Measurements from ENCODE around the gene ICAM4. TPM values are rescaled to one million over a fixed set of nuclear protein-coding genes. Genes with fewer than 3 reads are reported as not detected.

The ICAM4 gene
- total and polyA plus RNA-seq, 9 of the 15 experiments (the other 6 are each of a cell fraction or from before 2014, with no cell fraction given): 14.1 to 86.1 (median 29.6) TPM

DNA sequence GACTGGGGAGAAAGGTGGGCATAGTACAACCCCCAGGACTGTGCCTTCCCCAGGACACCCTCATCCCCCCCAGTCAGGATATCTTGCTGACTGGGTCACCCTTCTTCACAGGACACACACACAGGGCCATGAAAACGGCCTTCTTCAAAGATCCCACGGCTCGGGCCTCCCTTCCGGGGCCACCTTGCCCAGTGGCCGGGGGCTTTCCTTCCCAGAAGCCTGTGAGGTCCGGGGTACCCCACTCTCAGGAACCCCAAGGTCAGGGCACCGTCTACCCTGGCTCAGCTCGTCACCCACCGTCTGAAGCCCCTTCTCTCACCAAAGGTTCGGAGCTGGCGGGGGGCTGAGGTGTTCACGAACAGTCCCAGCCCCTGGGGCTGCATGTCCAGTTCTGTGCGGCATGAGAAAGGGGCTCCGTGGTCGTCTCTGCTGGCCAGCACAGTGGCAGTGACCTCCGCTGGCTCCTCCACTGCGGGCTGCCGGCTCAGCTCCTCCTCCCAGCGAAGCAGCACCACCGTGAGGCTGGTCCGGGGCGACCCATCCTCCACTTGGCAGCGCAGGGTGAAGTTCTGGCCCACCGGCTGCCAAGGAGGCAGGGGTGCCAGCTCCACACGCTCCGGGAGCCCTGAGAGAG, 48.7 kb downstream of the ICAM4 start (continued):
- peak; percentile 14; the same call in 1 of the 2 replicates for TF ChIP-seq ZNF263 (CRISPR knock-in tag; IDR thresholded peaks at IDR 0.05; ENCODE audit: borderline replicate concordance)
- TF ChIP-seq NFE2L1 (tag; IDR thresholded peaks at IDR 0.05; ENCODE audit: borderline replicate concordance, low read depth): no peak
- TF ChIP-seq TCFL5 (CRISPR knock-in tag; conservative IDR thresholded peaks at IDR 0.05): no peak
- peak; percentile 61 for TF ChIP-seq PCBP1 (IDR thresholded peaks at IDR 0.05; ENCODE audit: low read depth, low read length, poor library complexity, severe bottlenecking)
- TF ChIP-seq, protein P1, sequence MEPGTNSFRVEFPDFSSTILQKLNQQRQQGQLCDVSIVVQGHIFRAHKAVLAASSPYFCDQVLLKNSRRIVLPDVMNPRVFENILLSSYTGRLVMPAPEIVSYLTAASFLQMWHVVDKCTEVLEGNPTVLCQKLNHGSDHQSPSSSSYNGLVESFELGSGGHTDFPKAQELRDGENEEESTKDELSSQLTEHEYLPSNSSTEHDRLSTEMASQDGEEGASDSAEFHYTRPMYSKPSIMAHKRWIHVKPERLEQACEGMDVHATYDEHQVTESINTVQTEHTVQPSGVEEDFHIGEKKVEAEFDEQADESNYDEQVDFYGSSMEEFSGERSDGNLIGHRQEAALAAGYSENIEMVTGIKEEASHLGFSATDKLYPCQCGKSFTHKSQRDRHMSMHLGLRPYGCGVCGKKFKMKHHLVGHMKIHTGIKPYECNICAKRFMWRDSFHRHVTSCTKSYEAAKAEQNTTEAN (CRISPR knock-in tag; IDR thresholded peaks at IDR 0.05): no peak
- TF ChIP-seq, protein P2, sequence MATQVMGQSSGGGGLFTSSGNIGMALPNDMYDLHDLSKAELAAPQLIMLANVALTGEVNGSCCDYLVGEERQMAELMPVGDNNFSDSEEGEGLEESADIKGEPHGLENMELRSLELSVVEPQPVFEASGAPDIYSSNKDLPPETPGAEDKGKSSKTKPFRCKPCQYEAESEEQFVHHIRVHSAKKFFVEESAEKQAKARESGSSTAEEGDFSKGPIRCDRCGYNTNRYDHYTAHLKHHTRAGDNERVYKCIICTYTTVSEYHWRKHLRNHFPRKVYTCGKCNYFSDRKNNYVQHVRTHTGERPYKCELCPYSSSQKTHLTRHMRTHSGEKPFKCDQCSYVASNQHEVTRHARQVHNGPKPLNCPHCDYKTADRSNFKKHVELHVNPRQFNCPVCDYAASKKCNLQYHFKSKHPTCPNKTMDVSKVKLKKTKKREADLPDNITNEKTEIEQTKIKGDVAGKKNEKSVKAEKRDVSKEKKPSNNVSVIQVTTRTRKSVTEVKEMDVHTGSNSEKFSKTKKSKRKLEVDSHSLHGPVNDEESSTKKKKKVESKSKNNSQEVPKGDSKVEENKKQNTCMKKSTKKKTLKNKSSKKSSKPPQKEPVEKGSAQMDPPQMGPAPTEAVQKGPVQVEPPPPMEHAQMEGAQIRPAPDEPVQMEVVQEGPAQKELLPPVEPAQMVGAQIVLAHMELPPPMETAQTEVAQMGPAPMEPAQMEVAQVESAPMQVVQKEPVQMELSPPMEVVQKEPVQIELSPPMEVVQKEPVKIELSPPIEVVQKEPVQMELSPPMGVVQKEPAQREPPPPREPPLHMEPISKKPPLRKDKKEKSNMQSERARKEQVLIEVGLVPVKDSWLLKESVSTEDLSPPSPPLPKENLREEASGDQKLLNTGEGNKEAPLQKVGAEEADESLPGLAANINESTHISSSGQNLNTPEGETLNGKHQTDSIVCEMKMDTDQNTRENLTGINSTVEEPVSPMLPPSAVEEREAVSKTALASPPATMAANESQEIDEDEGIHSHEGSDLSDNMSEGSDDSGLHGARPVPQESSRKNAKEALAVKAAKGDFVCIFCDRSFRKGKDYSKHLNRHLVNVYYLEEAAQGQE (IDR thresholded peaks at IDR 0.05; ENCODE audit: borderline replicate concordance): peak; percentile 9; the same call in 1 of the 2 replicates
- TF ChIP-seq, protein P2 (CRISPR knock-in tag; IDR thresholded peaks at IDR 0.05; ENCODE audit: low read depth): no peak
- no peak for TF ChIP-seq ZNF584 (CRISPR knock-in tag; IDR thresholded peaks at IDR 0.05; ENCODE audit: low read depth)
- TF ChIP-seq, protein P3, sequence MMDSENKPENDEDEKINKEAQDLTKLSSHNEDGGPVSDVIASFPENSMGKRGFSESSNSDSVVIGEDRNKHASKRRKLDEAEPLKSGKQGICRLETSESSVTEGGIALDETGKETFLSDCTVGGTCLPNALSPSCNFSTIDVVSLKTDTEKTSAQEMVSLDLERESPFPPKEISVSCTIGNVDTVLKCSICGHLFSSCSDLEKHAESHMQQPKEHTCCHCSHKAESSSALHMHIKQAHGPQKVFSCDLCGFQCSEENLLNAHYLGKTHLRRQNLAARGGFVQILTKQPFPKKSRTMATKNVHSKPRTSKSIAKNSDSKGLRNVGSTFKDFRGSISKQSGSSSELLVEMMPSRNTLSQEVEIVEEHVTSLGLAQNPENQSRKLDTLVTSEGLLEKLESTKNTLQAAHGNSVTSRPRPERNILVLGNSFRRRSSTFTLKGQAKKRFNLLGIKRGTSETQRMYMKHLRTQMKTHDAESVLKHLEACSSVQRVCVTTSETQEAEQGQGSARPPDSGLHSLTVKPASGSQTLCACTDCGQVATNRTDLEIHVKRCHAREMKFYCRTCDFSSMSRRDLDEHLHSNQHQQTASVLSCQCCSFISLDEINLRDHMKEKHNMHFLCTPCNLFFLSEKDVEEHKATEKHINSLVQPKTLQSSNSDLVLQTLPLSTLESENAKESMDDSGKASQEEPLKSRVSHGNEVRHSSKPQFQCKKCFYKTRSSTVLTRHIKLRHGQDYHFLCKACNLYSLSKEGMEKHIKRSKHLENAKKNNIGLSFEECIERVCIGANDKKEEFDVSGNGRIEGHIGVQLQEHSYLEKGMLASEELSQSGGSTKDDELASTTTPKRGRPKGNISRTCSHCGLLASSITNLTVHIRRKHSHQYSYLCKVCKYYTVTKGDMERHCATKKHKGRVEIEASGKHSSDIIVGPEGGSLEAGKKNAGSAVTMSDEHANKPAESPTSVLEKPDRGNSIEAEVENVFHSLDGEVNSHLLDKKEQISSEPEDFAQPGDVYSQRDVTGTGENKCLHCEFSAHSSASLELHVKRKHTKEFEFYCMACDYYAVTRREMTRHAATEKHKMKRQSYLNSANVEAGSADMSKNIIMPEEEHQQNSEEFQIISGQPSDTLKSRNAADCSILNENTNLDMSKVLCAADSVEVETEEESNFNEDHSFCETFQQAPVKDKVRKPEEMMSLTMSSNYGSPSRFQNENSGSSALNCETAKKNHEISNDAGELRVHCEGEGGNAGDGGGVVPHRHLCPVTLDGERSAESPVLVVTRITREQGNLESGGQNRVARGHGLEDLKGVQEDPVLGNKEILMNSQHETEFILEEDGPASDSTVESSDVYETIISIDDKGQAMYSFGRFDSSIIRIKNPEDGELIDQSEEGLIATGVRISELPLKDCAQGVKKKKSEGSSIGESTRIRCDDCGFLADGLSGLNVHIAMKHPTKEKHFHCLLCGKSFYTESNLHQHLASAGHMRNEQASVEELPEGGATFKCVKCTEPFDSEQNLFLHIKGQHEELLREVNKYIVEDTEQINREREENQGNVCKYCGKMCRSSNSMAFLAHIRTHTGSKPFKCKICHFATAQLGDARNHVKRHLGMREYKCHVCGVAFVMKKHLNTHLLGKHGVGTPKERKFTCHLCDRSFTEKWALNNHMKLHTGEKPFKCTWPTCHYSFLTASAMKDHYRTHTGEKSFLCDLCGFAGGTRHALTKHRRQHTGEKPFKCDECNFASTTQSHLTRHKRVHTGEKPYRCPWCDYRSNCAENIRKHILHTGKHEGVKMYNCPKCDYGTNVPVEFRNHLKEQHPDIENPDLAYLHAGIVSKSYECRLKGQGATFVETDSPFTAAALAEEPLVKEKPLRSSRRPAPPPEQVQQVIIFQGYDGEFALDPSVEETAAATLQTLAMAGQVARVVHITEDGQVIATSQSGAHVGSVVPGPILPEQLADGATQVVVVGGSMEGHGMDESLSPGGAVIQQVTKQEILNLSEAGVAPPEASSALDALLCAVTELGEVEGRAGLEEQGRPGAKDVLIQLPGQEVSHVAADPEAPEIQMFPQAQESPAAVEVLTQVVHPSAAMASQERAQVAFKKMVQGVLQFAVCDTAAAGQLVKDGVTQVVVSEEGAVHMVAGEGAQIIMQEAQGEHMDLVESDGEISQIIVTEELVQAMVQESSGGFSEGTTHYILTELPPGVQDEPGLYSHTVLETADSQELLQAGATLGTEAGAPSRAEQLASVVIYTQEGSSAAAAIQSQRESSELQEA (IDR thresholded peaks at IDR 0.05; ENCODE audit: low read depth): no peak
